Left hindlimb (tissue), 1 donor: Measurements from ENCODE around the gene CACNG3.
"Not testable (repeated sequence)": the region's sequence is repeated elsewhere in the genome, so short reads cannot be mapped to it uniquely, and the experiment has no call there.

Source experiments
- DNase-seq: peaks from one replicate; pipeline ENCODE4 v3.0.0-alpha.2; 2018

The CACNG3 gene

DNA sequence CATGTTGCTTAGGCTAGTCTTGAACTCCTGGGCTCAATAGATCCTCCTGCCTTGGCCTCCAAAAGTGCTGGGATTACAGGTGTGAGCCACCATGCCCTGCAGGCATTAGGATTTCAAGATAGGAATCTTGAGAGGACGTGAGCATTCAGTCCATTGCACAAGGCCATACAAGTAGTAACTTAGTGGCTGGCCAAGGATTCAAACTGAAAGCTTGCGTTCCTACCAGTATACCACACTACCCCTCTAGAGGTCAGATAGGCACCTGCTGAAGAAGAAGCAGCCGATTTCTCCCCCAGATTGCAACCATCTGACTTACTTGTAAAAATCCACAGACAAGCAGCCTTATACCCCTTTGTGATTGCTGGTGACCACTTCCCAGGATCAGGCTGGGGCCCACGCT is 80.9 kb downstream of the CACNG3 start:
- no peak for DNase-seq

DNA sequence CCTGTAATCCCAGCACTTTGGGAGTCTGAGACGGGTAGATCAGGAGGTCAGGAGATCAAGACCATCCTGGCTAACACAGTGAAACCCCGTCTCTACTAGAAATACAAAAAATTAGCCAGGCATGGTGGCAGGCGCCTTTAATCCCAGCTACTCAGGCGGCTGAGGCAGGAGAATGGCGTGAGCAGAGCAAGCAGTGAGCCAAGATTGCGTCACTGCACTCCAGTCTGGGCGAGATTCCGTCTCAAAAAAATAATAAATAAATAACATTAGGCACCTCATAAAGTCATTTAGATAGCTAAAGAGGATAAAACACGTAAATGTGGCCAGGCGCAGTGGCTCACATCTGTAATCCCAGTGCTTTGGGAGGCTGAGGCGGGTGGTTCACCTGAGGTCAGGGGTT is 87.7 kb downstream of the CACNG3 start:
- not testable (repeated sequence) for DNase-seq

DNA sequence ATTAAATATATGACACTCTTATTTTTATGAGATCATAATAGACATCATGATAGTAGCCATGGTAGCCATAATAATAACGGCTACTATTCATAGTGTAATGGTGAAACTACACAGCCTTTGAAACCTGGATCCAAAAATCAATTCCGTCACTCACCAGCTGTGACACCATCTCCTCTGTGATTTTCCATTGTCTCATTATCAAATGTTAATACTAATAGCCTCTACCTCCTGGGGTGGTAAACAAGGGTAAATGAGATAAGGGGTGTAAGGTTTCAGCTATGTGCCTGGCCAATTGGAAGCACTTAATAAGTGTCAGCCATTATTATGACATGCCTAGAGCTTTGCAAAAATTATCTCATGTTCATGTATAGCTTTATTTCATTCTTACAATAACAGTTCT is 88.6 kb downstream of the CACNG3 start:
- DNase-seq, result no peak

DNA sequence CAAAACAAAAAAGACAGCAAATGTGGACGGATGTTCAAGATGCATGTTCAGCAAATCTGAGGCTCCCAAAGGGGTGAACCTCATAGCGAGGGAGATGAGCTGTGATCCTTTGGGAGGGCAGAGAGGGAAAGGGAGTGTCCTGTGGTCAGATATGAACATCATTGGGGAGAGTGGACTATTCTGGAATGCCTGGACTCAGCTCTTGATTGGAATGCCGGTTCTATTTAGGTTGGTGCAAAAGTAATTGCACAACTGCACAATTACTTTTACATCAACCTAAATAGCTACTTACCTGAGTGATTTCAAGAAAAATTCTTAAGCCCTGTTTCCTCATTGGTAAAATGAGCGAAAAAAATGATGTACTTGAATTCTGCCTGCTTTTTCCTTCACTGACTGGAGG is 89.6 kb downstream of the CACNG3 start:
- DNase-seq, result no peak

DNA sequence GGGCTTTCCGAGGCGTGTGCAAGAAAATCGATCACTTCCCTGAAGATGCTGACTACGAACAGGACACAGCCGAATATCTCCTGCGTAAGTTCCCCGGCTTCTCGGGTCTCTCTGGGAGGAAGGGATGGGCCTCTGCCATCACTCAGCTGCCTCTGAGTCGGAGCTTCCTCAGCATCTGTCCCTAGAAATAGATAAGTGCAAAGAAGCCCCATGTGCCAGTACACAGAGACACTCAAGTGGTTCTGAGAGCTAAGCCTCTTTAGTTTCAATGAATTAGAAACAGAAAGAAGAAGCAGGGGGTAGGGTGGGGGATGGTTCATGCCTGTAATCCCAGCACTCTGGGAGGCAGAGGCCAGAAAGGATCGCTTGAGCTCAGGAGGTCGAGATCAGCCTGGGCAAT is 90.6 kb downstream of the CACNG3 start:
- no peak for DNase-seq

DNA sequence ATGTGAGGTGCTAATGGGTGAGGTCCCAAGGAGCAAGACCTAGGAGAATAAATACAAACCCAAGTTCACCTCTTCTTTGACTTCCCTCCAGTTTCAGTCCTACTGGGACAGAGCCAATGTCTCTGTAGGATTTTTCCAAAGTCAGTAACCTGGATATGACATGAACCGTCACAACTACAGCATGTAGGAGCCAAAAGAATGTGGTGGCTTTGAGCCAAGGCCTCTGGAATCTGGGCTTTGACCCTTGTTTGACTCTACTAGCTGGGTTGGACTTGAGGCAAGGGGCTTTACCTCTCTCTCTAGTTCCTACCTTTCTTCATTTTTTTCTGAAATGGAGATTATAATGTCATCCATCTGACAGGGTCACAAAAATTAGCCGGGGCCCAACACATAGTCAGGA is 91.4 kb downstream of the CACNG3 start:
- DNase-seq, result no peak

DNA sequence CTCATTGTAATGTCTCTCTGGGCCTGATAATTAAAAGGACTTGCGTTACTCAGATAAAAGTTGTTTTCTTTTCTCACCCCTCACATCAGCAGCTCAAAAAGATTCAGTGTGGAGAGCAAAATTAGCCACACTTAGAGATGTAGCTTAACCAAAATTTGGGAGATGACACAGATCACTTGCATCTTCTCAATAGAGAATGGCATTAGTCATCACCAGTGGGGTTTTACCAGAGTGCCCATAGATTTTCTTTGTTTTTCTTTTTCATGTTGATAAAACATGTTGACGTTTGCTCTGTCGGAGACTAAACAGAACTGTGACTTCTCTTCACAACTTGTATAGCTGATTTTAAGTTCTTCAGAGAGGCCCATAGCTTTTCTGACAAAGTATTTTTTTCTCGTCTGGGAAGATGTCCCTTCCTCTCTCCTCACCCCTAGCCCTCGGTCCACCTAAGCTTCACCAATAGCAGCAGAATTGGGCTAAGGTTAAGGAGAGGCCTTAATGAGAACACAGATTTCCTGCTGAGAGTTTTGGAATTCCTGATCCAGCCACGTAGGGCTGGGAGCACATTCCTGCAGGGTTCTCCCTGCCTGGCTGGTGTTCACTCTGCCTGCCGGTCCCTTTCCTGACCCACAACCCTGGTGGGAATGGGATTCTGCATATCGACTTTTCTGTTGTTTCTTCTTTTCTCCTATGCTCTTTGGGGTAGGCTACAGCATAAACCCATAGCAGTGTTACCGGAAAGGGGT is 92.6 kb downstream of the CACNG3 start:
- DNase-seq, result no peak

DNA sequence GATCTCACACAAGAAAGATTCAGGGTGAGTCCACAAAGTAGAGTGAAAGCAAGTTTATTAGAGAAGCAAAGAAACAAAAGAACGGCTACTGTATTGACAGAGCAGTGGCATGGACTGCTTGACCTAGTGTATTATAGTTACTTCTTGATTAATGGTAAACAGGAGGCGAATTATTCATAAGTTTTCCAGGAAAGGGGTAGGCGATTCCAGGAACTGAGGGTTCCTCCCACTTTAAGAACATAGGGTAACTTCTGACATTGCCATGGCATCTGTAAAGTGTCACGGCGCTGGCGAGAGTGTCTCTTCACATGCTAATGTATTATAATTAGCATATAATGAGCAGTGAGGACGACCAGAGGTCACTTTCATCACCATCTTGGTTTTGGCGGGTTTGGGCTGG is 93.2 kb downstream of the CACNG3 start:
- no peak for DNase-seq

DNA sequence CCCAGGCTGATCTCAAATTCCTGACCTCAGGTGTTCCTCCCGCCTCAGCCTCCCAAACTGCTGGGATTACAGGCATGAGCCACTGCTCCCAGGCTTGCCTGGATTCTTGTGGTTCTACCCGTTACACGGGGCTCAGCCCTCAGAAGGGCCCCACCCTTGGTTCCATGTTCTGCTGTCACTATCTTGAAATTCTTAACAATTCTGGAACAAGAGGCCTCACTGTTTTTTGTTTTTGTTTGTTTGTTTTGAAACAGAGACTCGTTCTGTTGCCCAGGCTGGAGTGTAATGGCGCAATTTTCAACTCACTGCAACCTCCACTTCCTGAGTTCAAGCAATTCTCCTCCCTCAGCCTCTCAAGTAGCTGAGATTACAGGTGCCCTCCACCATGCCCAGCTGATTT is 96.6 kb downstream of the CACNG3 start:
- DNase-seq, result no peak

DNA sequence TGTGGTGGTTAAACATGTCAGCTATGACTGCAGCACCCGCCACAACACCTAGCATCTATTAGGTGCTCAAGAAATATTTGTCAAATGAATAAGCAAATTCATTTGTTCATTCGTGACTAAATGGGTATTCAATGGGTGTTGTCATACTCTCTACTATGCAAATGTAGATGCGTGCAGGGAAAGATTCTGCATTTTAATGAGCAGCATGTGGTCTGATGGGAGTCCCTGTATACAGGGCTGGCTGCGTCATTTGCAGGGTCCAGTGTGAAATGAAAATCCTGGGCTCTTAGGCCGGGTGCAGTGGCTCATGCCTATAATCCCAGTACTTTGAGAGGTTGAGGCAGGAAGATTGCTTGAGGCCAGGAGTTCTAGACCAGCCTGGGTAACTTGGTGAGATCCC is 97.5 kb downstream of the CACNG3 start:
- DNase-seq, result no peak

DNA sequence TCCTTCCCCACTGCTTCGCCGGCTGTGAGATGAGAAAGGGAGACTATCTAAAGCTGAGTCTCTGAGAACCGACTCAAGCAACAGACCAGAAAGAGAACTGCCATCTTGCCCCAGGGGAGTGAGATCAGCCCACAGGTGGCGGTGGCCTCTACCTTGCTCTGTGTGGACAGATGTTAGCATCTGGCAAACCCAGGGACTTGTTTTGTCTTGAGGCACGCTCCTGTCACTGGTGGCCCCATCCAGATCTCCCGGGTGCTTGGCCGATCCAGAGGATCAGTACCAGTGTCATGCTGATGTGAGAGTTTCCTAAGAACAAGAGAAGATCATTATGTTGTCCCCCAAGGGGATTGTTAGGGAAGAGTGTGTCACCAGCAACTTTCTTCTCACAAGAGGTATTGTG is 101.4 kb downstream of the CACNG3 start:
- no peak for DNase-seq

DNA sequence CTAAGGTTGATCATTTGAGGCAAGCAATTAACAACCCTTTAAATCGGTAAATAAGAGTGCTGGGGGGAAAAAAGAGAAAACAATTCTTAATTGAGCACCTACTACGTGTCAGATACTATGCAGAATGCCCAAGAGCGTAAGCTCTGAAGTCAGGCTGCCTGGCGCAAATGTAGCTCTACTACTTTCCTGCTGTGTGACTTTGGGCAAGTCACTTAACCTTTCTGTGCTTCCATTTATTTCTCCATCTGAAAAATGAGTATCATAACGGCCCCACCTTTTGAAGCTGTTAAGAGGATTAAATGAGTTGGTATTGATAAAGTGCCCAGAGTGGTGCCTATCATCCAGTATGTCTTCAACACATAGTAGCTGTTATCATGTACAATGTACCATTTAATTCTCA is 102.0 kb downstream of the CACNG3 start:
- DNase-seq, result no peak

DNA sequence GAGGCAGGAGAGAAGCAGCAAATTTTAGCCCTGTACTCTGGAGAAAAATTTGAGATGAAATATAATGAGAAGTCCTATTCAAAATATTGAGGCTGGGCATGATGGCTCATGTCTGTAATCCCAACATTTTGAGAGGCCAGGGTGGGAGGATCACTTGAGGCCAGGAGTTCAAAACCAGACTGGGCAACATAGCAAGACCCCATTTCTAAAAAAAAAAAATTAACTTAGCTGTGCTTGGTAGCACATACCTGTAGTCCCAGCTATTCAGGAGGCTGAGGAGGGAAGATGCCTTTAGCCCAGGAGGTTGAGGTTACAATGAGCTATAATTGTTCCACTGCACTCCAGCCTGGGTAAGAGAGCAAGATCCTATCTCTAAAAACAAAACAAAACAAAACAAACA is 103.4 kb downstream of the CACNG3 start:
- DNase-seq, result no peak

DNA sequence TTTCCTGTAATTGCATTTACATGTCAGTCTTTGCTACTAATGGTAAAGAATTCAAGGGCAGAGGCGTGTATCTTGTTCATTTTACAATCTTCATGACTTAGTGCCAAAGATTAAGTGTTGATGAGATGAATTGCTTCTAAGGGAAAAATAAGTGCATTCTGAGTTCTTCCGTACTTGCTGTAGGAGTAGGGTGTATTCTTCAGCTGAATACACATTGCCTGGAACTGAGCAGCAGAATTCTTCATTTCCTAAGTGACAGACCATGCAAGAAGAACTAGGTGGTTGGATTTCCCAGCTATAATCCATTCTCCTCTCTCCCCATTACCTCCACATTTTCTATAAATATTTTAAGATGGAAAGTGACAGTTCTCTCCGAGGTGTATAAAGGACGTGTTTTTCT is 104.8 kb downstream of the CACNG3 start:
- DNase-seq, result no peak

DNA sequence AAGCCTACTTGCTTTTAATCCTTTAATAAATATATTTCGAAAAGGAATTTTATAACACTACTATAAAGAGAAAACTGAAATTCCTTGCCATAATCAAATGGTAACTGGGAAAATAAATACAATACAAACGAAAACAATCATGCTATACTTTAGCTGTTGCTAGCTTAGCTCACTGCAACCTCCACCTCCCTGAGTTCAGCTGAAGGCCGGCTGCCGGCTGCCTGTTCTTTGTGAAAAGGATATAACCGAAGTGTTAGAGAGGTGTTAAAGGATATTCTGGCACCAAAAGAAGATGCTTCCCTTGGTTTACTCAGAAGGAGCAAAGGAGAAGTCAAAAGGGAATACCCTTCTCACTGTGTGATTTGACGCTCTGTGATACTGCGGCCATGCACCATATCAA is 108.5 kb downstream of the CACNG3 start:
- no peak for DNase-seq

DNA sequence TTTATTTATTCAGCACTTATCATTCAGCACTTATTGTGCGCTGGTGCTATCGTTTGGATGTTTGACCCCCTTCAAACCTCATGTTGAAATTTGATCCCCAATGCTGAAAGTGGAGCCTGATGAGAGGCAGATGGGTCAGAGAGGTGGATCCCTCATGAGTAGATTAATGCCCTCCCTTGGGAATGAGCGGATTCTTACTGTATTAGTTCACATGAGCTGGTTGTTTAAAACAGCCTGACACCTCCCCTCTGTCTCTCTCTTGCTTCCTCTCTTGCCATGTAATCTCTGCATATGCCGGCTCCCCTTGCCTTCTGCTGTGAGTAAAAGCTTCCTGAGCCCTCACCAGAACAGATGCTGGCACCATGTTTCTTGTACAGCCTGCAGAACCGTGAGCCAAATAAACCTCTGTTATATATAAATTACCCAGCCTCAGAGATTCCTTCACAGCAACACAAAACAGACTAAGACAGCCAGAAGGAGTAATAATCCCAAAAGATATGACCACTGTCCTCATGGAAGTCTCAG is 111.1 kb downstream of the CACNG3 start:
- no peak for DNase-seq

DNA sequence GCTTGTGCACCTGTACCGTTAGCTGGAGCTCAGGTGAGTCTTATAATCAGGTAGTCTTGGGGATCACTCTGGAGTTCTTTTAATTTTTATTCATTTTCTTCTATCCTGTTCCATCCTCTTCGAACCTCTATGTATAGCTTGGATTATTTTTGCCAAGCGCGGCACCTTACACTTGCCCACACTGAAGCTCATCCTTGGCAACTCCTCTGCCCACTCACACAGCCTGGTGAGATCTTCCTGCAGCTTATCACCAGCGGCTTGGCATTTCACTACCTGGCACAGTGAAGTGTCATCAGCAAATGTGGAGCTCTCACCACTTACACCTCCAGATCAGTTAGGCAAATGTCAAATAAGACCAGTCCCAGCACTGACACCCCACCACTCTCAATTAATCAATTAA is 116.7 kb downstream of the CACNG3 start:
- DNase-seq, result no peak

DNA sequence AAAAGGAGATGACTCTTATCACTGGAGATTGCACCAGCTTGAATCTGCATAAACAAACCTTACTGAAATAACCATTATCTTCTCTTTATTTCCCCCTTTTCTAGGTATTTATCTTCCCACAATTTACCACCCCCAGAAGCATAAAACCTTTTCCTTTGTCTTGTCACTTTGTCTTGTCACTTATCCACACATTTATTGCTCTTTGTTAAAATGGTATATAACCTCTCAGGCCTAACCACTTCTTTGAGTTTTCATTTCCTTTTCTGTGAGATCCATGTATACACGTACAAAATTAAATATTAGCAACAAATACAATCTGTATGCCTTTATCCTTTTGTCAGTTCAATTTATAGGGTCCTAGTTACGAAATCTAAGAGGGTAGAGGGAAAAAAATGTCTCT is 122.9 kb downstream of the CACNG3 start:
- DNase-seq, result no peak

DNA sequence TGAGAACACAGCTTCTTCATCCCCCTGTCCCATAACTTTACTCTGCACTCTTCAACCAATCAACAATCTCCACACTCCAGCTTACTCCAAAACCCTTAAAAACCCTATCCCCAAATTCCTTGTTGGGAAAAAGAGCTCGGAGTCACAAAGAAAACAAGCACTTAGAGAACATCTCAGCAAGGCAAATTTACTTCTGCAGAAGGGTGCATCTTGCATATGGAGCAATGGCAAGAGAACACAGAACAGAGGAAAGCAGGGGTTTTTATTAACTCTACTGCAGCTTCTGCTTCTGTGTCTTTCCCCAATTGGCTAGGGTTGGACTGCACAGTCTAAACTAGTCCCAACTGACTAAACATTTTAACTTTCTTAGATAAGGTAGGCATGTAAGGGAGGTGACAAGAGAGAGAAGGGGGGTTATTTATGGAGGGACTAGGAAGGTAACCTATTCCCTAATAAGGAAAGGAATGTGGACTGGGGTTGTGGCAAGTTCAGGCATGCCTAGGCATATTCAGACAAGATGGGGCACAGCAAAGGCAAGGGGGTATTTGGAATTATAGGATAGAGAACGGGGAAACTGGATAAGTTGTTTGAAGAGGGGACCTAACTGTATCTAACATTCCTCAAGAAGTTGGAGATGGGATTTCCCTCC is 125.5 kb downstream of the CACNG3 start:
- no peak for DNase-seq

DNA sequence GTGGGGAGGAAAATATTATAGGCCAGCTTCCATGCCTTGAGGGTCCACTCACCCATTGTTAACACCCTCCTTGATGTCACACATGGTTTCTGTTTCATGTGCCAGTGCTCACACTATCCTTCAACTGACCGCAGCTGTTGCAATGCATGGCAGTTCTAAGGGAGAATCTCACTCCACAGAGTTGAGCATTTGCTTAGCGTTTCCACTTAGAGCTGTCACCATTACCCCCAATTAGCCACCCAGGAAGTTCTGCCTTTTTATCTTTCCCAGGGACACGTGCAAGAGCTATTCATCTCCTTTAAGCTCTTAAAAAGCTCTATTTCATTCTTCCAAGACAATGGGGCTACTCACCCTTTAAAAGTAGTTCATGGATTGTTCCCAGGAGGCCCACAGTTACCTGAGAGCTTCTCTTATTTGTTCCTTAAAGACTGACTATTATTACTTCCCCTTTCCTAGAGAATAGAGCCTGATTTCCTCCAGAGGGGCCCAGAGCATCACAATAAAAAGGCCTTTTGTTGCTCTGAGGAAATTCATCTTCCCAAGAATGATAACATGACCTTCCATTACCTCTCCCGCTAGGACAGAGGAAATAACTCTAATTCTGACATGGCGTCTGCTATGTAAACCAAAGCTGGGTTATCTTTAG is 126.8 kb downstream of the CACNG3 start:
- DNase-seq, result no peak

DNA sequence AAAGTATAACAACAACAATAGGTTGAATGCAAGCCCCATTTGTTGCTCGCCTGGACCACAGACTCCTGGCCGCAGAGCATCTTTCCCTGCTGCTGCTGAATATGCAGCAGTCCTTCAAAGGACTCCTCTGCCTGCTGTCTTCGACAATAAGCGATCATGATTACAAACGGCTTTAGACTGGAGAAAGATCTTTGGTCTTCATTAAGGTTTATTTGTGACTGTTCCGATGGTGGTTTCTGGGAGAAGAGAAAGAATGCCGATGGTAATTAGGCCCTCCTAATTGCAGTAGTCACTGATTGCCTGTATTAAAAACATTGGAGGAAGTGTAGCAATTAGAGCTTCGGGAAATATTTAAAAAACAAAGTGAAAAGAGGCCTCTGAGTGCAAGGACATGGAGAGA is 138.2 kb downstream of the CACNG3 start:
- no peak for DNase-seq

DNA sequence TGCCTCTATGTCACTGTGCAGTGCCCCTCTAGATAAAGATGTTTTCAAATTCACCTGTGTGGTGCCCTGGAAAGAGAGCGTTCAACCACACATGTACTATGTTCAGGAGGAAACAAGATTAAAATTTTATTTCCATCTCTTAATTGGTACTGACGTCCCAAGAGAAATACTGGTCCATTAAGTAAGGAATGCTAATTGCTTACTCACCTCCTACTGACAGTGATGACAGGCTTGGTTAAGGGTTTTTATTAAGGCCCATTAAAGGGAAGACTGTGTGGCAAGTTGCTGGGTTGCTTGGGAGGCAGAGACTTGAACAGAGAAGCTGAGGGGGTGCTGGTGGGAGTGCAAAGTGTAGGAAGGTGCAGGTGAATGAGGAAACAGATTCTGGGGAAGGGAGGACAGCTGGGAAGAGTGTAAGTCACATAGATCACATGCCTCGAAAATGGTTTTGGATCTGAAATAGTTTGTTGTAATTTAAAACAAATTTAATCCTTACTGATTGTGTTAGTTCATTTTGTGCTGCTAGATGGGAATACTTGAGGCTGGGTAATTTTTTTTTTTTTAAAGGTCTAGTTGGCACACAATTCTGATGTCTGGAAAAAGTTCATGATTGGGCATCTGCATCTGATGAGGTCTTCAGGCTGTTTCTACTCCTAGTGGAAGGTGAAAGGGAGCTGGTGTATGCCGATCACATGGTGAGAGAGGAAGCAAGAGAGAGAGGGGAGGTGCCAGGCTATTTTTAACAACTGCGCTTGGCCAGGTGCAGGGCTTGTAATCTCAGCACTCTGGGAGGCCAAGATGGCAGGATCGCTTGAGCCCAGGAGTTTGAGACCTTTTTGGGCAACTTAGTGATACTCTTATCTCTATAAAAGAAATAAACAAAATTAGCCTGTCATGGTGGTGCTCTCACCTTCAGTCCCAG is 140.5 kb downstream of the CACNG3 start:
- no peak for DNase-seq

DNA sequence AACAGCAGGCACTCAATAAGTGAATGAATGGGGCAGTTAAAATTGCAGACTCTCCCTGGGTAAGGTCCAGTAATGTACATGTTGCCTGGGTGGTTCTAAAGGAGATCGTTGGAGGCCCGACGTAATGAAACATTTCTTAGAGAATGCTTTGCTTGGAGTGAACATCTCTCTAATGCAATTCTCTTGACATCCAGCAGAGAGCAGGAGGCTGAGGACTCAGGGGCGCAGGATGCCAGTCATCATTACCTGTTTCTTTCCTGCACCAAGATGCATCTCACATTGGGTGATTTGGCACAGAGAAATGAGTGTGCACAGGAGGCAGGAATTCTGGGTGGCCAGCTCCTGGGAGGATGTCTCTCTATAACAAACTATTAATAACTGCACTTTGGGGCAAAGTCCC is 152.9 kb downstream of the CACNG3 start:
- DNase-seq, result no peak
